Stimulated activated CD8-positive, alpha-beta memory T cell treated with anti-CD3 and anti-CD28 coated beads, Interleukin-2, amount 100 ng/mL, for 1 hour (primary cell): ENCODE measurements around the gene RNF169.
"Not testable (repeated sequence)": the region's sequence is repeated elsewhere in the genome, so short reads cannot be mapped to it uniquely, and the experiment has no call there.

ENCODE experiments used
- DNase-seq, 2 donors: peaks; one replicate each; pipeline ENCODE4 v3.0.0-alpha.2; 2020; ENCODE audit warnings: low read depth in 2 of 2

Gene RNF169

DNA sequence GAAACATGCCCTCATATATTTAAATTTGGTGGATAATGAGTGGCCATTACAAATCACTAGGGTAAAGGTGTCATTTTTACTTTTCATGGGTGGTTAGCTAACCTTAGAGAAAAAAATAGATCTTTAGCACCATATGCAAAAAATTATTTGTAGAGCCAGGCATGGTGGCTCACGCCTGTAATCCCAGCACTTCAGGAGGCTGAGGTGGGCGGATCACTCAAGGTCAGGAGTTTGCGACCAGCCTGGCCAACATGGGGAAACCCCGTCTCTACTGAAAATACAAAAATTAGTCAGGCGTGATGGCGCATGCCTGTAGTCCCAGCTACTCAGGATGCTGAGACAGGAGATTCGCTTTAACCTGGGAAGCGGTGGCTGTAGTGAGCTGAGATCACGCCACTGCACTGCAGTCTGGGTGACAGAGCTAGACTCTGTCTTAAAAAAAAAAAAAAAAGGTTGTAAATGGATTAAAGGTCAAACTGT lies 19.6 kb downstream of the RNF169 start:
- DNase-seq, result not testable (repeated sequence)

DNA sequence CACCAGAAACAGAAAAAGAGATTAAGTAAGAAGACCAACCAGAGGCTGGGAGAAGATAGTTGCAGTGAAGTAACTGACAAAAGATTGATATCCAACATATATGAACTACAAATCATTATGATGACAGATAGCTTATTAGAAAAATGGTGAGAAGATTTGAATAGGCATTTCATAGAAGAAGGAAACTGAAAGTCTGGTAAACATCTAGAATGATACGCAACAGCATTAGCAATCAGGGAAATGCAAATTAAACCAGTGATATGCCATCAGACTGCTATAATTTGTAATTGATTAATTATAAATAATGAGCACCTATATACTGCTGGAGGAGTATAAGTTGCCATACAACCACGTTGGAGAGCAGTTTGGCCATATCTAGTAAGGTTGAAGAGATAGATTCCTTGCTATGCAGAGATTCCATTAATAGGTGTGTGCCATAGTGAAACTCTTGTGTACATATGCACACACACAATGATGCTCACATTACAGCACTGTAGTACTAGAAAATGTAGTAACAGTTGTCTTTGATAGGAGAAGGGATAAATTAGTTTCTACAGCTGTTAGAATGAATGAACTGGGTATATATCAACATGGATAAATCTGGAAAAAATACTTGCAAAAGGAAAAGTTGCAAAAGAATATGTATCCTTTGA lies 20.5 kb downstream of the RNF169 start:
- no peak for DNase-seq

DNA sequence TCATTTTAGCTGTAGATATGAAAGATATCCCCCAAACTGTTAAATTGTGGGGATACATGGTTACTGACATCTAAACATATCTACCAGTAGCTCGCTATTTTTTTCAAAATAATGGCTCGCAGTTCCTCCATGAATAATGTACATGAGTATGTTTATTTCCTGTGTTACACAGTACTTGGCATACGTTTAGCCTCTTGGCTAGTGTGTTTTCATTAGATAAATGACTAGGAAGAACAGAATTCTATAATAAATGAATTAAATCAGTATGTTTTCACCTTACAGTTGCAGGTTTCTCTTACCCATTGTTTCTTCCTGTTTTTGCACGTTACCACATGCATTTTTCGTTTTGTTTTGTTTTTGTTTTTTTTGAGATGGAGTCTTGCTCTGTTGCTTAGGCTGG lies 21.8 kb downstream of the RNF169 start:
- no peak for DNase-seq

DNA sequence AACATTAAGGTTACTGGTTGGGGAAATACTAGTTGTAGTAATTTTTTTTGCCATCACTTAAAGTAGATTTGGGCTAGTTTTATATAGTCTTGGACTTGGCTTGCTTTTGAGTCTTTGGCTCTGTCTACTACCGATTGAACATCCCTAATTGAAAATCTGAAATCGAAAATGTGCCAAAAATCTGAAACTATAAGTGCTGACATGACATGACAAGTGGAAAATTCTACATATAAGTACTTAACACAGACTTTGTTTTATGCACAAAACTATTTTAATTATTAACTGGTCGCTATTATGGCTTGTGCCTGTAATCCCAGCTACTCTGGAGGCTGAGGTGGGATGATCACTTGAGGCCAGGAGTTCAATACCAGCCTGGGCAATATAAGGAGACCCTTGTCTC lies 22.5 kb downstream of the RNF169 start:
- DNase-seq, result no peak

DNA sequence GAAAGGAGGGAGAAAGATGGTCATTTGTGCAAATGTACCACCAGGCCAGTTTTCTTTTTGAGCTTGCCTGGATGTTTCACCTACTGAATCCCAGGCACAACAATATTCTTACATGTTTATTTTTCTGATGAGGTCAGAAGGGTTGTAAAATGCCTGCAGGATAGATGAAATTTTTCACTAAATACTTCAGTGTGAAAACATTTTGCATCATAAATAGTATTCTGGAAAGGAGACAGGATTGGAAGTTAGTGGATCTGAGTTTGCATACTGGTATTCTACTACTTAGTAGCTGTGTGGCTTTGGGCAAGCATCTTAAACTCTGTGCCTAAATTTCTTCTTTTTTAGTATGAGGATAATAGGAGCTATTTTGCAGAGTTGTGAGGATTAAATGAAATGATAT lies 24.8 kb downstream of the RNF169 start:
- DNase-seq, result no peak

DNA sequence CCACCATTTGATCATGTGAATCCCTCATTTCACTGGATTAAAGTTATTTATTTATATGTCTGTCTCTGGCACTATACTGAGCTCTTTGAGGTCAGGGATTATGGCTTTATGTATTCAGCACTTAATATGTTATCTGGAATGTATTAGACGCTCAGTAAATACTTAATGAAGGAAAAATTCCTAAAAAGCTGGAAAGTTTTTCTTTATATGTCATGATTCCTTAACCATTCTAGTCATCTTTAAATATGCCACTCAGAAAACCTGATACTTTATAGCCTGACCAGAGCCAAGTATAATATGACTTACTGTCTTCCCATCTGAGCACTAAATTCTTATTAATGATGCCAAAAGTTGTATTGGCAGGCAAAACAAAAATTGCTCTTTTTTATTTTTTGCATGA lies 27.1 kb downstream of the RNF169 start:
- DNase-seq, result no peak

DNA sequence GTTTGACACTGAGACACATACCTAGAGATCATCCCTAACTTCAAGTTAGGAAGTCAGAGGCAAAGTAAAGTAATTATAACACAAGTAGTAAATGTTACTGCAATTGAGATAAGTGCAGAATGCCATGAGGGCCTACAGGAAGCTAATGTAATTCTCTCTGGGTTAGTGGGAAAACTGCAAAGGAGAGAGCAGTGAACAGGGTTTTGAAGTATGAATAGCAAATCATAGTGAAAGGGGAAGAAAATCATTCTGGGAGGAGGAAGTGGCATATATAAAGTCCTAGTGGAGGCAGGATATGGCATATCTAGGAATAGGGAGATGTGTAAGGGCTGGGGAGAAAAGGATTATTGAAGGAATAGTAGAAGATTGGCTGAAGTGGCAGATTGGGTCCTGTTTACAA lies 27.9 kb downstream of the RNF169 start:
- DNase-seq, result no peak

DNA sequence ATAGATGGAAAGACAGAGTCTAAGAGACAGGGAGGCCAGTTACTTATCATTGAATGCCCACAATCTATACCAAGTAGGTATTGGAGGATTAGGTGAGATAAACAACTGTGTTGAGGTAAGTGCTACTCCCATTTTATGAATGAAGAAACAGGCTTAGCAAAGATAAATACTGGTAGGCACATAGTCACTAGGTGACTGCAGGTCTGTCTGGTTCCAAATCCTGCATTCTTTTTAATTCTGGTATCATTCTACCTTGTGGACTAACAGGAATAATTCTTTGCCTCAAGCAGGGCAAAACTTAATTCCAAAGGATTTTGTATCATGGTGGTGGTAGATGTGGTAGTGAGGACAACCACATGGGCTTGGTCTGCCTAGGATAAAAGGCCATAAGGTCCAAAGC lies 28.4 kb downstream of the RNF169 start:
- DNase-seq, result no peak

DNA sequence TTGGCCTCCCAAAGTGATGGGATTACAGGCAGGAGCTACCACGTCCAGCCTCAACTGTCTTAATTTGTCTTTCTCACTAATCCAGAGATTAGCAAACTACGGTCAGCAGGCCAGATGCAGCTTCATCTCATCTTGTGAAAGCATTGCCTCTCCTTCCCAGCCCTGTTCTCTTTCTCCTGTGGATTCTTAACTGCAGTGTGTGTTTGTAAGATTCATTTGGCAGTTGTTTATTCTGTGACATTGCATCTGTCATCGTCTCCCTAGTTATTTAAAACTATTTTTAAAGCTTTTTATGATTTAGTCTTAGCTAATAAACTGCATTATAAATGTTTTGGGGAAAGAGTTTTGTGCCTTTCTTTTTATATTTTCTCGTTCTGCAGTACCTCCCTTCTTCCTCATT lies 29.2 kb downstream of the RNF169 start:
- no peak for DNase-seq

DNA sequence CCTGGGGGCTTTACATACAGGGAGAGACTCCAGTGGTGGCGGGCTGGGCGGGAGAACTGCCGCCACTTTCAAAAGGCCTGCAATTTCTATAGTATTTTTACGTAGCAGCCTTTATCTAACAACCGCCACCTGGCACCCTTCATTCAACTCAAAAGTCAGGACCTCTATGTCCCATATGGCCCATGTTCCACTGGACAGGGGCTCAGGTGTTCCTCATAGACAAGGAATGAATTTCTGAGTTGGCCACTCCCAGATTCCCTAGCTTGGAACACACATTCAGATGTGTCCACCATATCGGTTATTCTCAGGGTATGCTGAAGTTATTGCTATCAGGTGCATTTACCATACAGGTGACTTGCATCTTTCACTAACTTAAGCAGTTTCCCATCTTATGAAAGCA lies 29.9 kb downstream of the RNF169 start:
- DNase-seq, result no peak

DNA sequence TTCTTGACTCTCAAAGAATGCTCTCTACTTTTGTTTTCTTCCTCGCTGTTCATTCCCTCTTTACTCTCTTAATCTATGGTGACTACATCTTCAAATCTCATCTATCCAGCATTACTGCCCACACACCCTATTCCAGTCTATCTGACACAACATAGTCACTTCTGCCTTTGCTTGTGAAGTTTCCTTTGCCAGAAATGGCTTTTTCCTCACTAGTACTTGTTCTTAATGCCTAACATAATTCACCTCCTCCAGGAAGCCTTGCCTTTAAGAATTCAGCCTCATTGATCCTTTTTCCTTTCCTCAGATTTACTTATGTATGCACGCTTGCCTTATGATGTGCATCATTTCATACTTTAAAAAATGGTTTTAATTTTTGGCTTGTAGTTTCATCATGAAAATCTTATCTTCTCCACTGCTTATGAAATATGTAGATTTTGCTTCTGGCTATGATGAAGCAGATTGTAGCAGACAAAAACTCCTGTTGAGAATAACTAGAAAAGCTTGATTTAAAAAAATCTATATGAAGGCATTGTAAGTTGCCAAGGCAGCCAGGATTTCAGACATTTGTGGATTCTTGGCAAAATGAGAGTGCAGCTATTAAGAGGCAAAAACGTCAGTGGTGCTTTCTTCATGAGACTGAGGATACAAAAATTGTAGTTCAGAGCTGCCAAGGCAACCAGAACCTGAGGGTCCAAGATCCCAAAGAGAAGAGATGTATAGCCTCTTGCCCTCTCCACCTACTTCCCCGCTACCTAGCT lies 31.8 kb downstream of the RNF169 start:
- no peak for DNase-seq

DNA sequence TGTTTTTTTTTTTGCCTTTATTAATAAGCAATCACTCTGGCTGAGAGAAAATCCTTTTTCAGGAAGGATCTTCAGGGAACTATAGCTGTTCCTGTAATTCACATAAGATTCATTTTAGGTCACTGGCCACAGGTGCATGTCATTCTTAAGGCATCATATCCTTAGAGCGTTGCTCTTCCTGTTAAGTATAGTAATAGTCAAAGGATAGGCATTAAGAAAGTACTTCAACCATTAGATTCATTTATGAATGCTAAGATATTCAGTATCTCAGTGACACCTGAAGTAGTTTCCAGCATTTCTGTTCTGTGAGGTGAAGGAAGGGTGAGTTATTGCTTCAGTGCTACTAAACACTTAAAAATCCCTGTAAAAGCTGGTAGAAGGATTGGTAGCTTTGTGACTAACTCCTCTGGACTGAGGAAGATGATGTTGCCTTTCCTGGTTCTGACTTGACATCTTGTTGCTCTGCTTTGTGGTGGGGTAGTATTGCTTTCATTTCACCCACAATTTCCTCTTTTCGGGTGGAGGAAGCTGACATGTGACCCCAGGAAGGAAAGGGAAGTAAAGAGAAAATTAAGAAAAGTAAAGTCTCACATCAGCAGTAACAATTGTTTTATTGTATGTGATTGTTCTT lies 34.7 kb downstream of the RNF169 start:
- peak in 1 of 2 donors; percentile 11 for DNase-seq

DNA sequence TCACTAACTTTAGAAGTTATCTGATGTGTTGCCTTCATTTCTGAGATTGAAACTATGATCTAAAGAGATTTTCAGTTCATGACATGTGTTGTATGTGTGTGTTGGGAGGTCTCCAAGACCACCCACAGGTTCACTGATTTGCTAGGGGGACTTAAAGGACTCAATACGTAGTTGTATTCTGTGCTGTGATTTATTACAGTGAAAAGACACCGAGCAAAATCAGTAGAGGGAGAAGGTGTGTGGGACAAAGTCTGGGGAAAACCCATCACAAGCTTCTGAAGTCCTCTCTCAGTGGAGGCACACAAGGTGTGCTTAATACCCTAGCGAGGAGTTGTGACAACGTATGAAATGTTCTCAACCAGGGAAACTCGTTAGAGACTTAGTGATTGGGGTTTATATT lies 35.6 kb downstream of the RNF169 start:
- no peak for DNase-seq

DNA sequence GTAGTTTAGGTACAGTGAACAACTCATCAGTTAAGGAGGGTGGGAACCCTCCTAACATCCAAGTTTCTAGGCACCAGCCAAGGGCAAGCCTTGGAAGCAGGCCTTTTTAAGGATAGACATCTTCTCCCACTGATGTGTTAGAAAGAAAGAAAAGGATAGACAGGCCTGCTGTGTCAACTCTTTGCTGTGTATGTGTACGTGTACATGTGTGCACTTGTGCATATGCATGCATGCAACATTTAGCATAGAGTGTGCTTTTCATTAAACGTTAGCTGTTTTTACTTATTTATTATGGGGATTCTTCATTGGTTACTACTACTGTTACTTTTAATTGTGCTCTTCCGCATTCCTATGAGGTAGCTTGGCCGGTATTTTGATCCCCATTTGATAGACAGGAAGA lies 36.1 kb downstream of the RNF169 start:
- no peak for DNase-seq

DNA sequence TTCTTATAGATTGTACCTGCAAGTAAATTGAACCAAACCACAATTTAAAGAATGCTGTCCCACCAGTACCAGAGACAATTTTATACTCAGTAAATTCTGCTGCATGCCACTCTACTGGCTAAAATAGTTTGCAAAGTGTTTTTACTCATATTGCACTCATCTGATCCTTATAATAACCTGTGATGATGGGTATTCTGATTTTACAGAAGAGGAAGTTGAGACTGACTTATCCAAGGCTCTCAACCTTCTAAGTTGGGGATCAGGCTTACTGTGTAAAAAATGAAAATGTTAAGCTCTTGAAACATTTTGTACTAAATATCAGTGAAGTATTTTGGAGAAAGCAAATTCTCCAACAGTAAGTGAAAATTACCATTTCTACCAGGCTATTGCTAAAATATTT lies 37.9 kb downstream of the RNF169 start:
- DNase-seq, result no peak

DNA sequence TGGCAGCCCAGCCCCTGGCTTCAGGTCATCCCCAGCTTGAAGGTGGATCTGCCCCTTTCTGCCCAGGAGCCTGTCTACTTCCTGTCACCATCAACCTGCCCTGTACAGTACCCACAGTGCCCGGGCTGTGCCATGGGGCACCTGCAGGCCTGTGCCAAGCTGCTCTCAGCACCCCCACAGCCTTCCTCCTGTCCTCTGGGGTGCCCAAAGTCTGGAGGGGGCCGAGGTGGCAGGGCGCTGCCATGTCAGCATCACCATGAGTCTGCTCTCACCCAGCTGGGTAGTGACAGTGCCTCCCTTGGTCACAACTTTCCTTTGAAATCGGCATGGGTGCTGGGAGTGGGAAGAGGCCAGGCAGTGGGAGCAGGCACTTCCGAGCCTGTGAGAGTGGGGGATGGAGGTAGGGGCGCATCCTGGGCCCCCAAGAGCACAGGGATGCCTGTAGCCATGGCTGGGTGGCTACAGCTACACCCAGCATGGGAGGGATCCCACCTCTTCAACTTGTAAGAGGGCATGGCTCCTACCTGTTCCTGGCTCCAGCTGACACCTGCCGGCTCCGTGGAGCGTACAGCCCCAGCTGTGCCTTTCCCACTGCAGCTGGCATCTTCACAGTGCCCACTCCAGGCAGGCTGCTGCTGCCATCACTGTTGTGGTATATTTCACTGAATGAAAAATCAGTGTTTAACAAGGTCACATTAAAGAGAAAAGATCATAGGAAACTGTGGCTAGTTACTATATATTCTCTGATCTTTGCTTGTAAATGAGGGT lies 42.9 kb downstream of the RNF169 start:
- DNase-seq, result no peak

DNA sequence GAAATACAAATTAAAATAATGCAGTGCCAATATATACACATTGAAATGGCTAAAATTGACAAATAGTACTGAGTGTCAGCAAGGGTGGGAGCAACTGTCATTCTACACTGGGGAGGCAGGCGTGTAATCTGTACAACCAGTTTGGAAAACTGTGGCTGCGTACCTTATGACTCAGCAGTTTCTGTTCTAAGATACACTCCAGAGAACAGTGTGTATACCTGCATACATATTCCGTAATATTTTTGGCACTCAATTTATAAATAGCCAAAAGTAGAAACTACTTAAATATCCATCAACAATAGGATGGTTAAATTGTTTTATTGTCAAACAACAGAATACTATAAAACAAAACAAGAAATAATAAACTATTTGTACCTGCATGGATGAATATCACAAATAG lies 57.6 kb downstream of the RNF169 start:
- no peak for DNase-seq

DNA sequence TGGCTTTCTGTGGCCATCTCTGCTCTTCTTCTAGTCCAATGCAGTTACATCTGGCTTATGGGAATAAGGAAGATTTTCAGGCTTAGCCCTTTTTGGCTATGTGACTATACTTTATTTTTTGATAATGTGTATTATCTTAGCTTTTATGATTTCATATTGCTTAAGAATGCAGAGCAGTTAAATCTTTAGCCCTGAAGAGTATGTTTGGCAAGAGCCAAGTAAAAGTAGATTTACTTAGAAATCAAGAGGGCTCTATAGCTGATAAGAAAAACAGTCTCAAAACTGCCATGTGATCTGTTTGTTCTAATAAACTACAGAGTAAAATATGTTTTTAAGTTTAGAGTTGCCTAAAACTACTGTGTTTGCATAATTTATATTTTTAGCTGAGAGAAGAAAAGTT lies 61.2 kb downstream of the RNF169 start:
- DNase-seq, result no peak

DNA sequence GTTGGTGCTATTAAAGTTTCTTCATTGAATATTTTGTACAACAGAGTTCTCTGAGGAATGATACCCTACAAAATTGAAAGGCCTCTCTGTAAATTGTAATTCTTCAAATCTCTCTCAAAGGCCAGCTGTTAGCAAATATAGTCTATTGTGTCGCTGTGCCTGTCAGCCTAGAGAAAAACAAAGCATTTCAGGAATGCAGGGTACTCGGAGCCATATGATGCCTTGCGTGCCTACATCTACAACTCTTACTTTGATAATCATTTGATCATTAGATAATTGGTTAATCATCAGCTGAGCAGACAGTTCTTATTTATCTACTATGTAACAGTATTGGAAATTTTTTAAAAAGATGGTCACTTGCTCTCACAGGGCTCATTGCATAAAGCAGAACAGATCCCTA lies 67.3 kb downstream of the RNF169 start:
- no peak for DNase-seq

DNA sequence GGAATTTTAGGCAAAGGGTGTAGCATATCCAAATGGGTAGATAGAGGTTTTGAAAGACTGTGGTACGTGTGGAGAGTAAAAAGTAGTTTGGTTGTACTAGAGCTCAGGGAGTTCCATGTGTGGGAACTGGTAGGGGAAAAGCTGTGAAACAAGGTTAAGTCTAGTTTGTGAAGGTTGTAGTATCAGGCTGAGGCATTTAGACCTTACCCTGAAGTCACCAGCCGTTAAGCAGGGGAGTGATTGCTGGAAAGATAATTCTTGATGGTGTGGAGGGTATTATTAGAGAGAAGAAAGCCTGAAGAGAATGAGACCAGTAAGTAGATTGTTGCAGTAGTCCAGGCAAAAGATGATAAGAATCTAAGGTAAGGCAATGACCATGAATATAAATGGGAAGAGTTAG lies 68.0 kb downstream of the RNF169 start:
- DNase-seq, result no peak

DNA sequence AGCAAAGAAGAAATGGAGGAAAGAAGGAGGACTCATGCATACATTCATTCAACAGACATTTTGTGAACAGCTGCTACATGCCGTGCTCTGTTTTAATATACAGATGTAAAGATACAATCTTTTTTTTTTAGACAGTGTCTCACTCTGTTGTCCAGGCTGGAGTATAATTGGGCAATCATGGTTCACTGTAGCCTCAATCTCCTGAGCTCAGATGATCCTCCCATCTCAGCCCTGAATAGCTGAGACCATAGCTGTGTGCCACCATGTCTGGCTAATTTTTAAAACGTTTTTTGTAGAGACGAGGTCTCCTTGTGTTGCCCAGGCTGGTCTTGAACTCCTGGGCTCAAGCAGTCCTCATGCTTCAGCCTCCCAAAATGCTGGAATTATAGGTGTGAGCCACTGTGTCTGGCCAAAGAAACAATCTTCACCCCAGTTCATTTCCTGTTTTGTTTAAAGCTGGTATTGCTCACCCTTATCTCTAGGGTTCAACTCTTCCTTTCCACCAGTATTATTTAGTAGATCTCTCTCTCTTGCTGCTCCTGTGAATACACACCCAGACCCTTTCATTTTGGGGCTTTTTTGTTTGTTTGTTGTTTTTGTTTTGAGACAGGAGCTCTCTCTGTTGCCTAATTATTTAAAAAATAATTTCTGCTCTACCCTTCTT lies 69.8 kb downstream of the RNF169 start:
- no peak for DNase-seq

DNA sequence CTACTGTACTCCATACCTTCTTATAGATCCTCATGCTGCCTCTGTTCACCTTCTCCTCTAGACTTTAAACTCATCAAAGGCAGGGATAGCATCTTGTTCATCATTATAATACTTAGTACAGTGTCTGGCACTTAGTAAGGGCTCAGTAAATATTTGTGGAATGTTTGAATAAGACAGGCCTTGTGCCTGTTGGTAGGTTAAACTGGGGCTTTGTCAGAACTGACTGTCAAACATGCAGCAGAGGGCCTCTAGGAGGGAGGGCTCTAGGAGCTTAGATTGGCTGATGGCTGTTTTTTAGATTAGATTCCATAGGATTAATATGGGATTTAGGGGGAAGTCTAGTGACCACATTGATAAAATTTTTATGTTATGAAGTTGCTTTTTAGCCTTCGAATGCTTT lies 70.8 kb downstream of the RNF169 start:
- no peak for DNase-seq
